GM23338 (cell line): ENCODE results near the gene NR0B2.
A peak's percentile ranks its signal among the peaks of the same experiment; 100 is the strongest.

Source experiments
- CREB1 ChIP-seq: fragments of 250-450 bp; sonication (Bioruptor Pico); IDR thresholded peaks from 2 replicates; pipeline ENCODE4 v1.5.0; 2020; ENCODE audit warnings: low read depth, mild to moderate bottlenecking, moderate library complexity
- CTCF ChIP-seq, 2 experiments: fragments of 200-600 bp in 1 of 2; sonication (generic) in 1 of 2; conservative IDR thresholded peaks; 2 replicates each; pipeline versions ENCODE4 v1.5.1 to v1.6.1; 2016 to 2017; ENCODE audit warnings: antibody characterized with exemption in 2 of 2, low read depth in 2 of 2, mild to moderate bottlenecking in 2 of 2, moderate library complexity in 1 of 2
- ETS1 ChIP-seq: IDR thresholded peaks from 2 replicates; pipeline ENCODE4 v1.6.1; 2016; ENCODE audit warnings: antibody characterized with exemption
- EZH2 ChIP-seq: fragments of 200-600 bp; sonication (generic); IDR thresholded peaks from one replicate; pipeline ENCODE4 v1.8.0; 2017; ENCODE audit warnings: antibody characterized with exemption, mild to moderate bottlenecking, low read depth; ENCODE audit not compliant: unreplicated experiment
- EZH2phosphoT487 ChIP-seq: fragments of 200-600 bp; sonication (generic); IDR thresholded peaks from one replicate; pipeline ENCODE4 v1.8.1; 2018; ENCODE audit warnings: antibody characterized with exemption; ENCODE audit not compliant: unreplicated experiment
- JUNB ChIP-seq: IDR thresholded peaks from one replicate; pipeline ENCODE4 v1.6.1; 2016; ENCODE audit warnings: antibody characterized with exemption; ENCODE audit not compliant: unreplicated experiment
- NANOG ChIP-seq: IDR thresholded peaks from 2 replicates; pipeline ENCODE4 v1.6.1; 2016; ENCODE audit warnings: antibody characterized with exemption, borderline replicate concordance
- POLR2AphosphoS5 ChIP-seq: IDR thresholded peaks from 2 replicates; pipeline ENCODE4 v1.6.1; 2016; ENCODE audit warnings: antibody characterized with exemption, low read depth
- REST ChIP-seq: IDR thresholded peaks from one replicate; pipeline ENCODE4 v1.6.1; 2018; ENCODE audit warnings: antibody characterized with exemption; ENCODE audit not compliant: unreplicated experiment
- STAT1 ChIP-seq: IDR thresholded peaks from one replicate; pipeline ENCODE4 v1.6.1; 2016; ENCODE audit warnings: antibody characterized with exemption; ENCODE audit not compliant: unreplicated experiment
- ZNF114 ChIP-seq: fragments of 250-450 bp; sonication (Bioruptor Pico); IDR thresholded peaks from 2 replicates; pipeline ENCODE4 v1.5.0; 2020; ENCODE audit warnings: mild to moderate bottlenecking, moderate library complexity

- 0 out of 4 replicates have a peak, but pooled peaks of 1 of the 2 experiments have one; percentile 9 for TF ChIP-seq CTCF (conservative IDR thresholded peaks at IDR 0.05; ENCODE audit: low read depth in 2 of 2)
- TF ChIP-seq EZH2 = no peak
- TF ChIP-seq CREB1 (CRISPR knock-in tag) = peak; percentile 80
- no peak for TF ChIP-seq EZH2phosphoT487
- TF ChIP-seq REST = no peak
- no peak for TF ChIP-seq ZNF114 (CRISPR knock-in tag)
- TF ChIP-seq POLR2AphosphoS5 = peak; percentile 83
- TF ChIP-seq STAT1 = no peak
- TF ChIP-seq ETS1 = peak; percentile 58
- TF ChIP-seq JUNB = no peak
- TF ChIP-seq NANOG = no peak
These were observed 46.2 kb upstream of the NR0B2 start, which contains the start of gene KDF1 for GRCh38 chr1:26959722-26960624.
